ENCODE measurements around the gene SP100.

Gene SP100

DNA sequence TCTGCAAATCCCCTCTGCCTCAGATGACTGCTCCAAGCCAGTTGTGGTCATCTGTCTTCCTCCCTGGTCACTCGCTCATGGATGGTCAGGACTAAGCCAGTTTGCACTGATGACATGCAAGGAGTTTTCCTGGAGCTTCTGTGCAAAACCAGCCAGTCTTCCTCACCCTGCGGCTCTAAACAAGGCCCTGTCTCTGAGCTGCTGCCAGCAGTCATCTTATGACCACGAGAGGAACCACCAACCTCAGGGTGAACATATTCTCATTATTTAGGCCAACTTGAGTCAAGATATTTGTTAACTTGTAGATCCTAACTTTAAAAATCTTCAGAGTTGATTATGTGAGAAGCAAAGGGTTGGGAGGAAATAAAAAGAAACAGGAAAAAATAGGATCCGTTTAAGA lies 176.8 kb downstream of the SP100 start:
- no peak for DNase-seq (ENCODE audit: low read depth, low spot score)
- ChIA-PET CTCF (no interaction called here), POLR2A (no interaction called here)
- no peak overlapping the region for H3K4me3 ChIP-seq (ENCODE audit: low read depth, low read length)
- TF ChIP-seq, protein P1, sequence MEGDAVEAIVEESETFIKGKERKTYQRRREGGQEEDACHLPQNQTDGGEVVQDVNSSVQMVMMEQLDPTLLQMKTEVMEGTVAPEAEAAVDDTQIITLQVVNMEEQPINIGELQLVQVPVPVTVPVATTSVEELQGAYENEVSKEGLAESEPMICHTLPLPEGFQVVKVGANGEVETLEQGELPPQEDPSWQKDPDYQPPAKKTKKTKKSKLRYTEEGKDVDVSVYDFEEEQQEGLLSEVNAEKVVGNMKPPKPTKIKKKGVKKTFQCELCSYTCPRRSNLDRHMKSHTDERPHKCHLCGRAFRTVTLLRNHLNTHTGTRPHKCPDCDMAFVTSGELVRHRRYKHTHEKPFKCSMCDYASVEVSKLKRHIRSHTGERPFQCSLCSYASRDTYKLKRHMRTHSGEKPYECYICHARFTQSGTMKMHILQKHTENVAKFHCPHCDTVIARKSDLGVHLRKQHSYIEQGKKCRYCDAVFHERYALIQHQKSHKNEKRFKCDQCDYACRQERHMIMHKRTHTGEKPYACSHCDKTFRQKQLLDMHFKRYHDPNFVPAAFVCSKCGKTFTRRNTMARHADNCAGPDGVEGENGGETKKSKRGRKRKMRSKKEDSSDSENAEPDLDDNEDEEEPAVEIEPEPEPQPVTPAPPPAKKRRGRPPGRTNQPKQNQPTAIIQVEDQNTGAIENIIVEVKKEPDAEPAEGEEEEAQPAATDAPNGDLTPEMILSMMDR (IDR thresholded peaks at IDR 0.05; ENCODE audit: insufficient read depth, low read length, missing control alignments), result no peak

Measured in AG04449 (cell line).